Fibroblast of the aortic adventitia (primary cell): ENCODE data around the gene FRMD4A. TPM values are rescaled to one million over a fixed set of nuclear protein-coding genes. Genes with fewer than 3 reads are reported as not detected.

Experiments
- DNase-seq: peaks from one replicate; pipeline ENCODE4 v3.0.0-alpha.2; 2010; ENCODE audit warnings: low read depth
- H3K4me3 ChIP-seq: 2 replicates; pipeline ENCODE4 v1.5.1; 2011; ENCODE audit warnings: low read depth, mild to moderate bottlenecking, control low read depth, low read length, moderate library complexity
- CTCF ChIP-seq: IDR thresholded peaks from 2 replicates; pipeline ENCODE4 v1.5.1; 2011; ENCODE audit warnings: mild to moderate bottlenecking, low read length, control low read depth, inconsistent platforms; ENCODE audit not compliant: insufficient read depth
- total RNA-seq: library from RNA; depleted of rRNA; stranded (reverse); fragments of >200 nt; gene quantifications from 2 replicates; pipeline ENCODE4 v1.2.3, GENCODE V29; 2012; ENCODE audit warnings: low replicate concordance

FRMD4A gene
- total RNA-seq, 1 donor, result 42.4 TPM

DNA sequence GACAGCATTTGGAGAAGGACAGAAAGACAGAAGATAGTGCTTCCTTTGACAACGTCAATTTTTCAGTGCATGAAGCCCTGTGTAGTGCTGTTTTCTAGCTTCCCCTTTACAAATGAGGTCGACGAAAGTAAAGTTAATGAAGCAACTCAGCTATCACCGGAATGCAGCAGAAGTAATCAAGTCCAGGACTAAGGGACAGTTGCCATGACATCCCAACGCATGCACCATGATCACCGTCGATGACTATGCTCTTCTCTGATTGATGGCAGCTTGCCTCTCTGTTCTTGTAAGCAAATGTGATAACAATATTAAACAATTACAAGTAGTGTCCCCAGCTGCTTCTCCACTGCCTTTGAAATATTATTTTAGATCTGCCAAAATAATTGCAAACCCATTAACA is 205.8 kb downstream of the FRMD4A start:
- TF ChIP-seq CTCF, result no peak
- no peak for DNase-seq

DNA sequence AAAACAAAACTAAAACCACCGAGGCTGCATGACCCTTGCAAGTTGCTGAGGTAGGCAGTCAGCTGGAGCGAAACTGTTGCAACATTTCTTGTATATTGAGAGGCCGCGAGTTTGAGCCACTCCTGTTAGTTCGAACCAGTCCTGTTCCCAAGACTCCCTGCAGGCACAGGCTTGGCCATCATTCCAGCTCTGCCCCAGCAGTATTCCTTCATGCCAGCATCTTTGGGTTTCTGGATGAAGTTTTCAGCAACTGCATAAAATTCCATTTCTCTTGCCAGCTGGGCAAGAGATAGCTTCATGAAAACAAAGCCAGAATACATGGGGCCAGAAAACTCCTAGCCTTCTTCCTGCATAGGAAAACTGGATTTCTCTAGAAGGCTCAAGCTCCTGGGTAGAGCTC is 207.6 kb downstream of the FRMD4A start:
- H3K4me3 ChIP-seq, result no peak overlapping the region
- no peak for TF ChIP-seq CTCF
- DNase-seq, result no peak

More for the DNA sequence above, 205.8 kb downstream of the FRMD4A start:
- H3K4me3 ChIP-seq, result no peak overlapping the region

GRCh38 chr10:14120812-14121211 is 209.9 kb downstream of the FRMD4A start:
- H3K4me3 ChIP-seq, result no peak overlapping the region
- no peak for TF ChIP-seq CTCF
- DNase-seq, result no peak

- no peak overlapping the region for H3K4me3 ChIP-seq
- no peak for DNase-seq
- no peak for TF ChIP-seq CTCF
Measured at GRCh38 chr10:14118953-14119352, 211.8 kb downstream of the FRMD4A start.

DNA sequence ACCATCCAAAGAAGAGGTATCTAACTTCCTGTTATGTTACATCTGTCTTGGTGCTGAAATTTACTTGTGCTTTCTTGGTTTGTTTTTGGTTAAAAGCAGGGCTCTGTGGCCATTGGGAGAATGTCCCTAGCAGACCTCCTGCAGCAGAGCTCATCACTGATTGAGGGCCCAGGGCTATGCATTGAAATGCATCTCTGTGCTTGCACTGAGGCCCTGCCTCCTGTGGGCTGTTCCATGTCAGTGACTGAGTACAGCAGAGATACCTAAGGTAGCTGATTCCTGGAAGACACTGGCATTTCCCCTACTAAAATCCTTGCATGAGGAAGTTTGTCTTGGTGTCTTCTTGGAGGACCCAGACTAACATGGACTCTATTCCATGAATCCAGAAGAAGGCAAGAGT is 213.9 kb downstream of the FRMD4A start:
- DNase-seq, result no peak
- no peak for TF ChIP-seq CTCF
- no peak overlapping the region for H3K4me3 ChIP-seq

DNA sequence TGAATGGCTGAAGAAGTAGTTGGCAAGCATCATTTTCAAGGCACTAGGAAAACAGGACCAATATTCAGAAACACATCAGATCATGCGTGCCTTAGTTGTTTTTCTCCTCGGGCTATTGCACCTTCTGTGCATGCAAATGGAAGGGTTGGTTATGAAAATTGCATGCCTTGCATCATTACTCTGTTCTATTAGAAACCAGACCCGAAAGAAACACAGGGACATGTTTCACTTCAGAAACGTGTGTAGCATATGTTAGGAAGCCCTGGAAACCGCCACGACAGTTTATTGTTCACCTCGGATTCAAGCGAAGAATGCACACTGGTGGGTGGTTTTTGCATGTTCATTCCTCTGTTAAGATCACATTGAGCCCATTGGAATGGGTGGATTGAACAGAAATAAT is 214.7 kb downstream of the FRMD4A start:
- DNase-seq, result no peak
- no peak for TF ChIP-seq CTCF
- no peak overlapping the region for H3K4me3 ChIP-seq

- no peak for DNase-seq
- no peak overlapping the region for H3K4me3 ChIP-seq
- no peak for TF ChIP-seq CTCF
Measured at GRCh38 chr10:14114791-14115190, 215.9 kb downstream of the FRMD4A start.
